NCI-H2196 treated with DMSO at 0.1 percent for 48 hours (cell line): Measurements from ENCODE around the gene BUD23.
"Not testable (repeated sequence)": the region's sequence is repeated elsewhere in the genome, so short reads cannot be mapped to it uniquely, and the experiment has no call there.

Source experiments
- DNase-seq: peaks from one replicate; lab custom pipeline; 2025; ENCODE audit not compliant: unreplicated experiment; lab: John Stamatoyannopoulos, UW

BUD23 gene

DNA sequence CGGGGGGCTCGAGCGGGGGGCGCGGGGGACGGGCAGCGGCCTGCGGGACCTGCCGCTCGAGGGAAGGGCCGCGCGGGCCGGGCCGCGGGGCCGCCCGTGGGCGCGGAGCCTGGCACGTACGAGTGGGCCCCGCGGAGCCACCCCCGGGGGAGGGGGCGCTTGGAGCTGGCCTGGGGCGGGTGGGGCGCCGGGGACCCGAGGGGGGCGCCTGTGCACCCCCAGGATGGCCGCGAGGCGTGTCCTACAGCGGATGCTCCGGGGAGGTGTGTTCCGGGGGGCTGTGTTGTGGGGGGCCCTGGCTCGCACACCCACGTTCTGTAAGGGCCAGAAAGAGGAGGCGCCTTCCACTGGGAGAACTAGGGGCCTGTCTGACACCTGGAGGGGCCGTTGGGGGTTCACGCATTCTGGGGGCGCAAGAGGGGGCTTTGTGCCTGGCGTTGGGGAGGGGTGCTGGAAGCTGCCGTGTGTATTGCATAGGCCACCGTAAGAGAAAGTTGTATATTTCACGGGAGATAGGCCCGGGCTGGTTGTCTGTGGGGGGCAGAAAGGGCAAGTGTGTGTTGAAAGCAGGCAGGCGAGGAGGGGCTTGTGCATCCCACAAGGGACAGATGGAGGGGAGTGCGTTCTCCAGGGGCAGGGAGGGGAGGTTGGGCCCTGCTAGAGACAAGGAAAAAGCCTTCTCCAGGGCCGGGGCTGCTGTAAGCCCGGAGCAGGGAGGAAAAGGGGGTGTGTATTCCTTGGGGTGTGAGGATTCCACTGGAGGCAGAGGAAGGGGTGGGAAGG is 15.1 kb upstream of the BUD23 start:
- DNase-seq: no peak

DNA sequence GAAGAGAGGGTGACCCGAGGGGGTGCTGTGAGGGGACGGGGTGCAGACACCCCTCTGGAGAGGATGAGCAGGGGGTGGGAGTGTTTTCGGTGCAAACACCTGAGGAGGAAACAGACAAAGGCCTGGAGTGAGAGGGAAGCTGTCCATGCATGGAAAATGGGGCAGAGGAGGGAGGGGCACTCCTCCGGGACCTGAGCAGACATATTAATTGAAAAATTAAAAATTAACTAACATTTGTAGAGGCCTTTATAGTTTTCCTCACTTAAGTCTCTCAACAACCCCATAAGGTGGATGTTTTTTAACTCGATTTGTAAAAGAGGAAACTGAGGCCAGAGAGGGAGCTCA is 14.5 kb upstream of the BUD23 start:
- DNase-seq: no peak

DNA sequence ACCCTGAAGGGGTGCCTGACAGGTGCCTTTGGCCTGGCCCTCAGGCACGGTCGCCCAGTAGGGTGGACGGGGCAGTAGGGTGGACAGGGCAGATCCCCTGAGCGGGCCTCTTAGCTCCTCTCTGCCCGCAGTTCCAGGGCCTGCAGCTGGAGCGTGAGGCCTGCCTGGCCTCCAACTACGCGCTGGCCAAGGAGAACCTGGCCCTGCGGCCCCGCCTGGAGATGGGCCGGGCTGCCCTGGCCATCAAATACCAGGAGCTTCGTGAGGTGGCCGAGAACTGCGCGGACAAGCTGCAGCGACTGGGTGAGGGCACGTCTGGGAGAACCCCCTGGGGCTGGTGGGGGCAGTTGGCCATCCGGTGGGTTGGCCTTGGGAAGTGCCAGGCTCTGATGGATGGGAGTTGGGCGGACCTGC is 14.1 kb upstream of the BUD23 start:
- no peak for DNase-seq

DNA sequence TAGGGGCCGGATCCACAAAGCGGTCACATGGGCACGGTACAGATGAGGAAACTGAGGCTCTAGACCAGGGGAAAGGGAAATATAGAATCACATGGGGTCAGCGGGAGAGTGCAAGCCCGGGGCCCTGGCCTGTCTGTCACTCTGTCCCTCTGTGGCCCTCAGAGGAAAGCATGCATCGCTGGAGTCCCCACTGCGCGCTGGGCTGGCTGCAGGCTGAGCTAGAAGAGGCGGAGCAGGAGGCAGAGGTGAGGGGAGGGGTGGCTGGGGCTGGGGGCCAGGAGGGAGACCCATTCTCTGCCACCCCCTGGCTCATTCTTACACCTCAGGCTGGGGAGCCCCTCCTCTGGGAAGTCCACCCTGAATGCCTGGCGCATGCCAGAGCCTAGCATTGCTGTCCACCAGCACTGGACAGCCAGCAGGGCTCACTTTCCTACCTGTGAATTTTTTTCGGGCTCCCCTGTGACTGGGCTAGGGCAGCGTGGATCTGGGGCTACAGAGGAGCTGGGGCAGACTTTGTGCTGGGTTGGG is 13.5 kb upstream of the BUD23 start:
- no peak for DNase-seq

DNA sequence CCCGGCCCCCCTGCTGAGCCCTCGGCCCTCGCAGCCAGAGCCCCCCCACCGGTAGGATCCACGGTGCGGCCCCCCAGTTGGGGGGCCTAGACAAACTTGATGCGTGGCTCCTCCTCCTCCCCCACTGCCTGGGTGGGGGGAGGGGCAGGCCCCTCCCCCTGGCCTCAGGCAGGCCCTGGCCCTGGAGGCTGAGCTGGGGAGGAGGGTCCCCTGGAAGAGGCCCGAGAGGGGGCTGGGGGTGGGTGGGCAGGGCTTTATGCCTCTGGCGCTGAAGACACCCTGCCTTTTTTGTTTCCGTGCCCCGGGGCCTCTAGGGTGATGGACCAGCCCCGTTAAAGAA is 12.1 kb upstream of the BUD23 start:
- no peak for DNase-seq

DNA sequence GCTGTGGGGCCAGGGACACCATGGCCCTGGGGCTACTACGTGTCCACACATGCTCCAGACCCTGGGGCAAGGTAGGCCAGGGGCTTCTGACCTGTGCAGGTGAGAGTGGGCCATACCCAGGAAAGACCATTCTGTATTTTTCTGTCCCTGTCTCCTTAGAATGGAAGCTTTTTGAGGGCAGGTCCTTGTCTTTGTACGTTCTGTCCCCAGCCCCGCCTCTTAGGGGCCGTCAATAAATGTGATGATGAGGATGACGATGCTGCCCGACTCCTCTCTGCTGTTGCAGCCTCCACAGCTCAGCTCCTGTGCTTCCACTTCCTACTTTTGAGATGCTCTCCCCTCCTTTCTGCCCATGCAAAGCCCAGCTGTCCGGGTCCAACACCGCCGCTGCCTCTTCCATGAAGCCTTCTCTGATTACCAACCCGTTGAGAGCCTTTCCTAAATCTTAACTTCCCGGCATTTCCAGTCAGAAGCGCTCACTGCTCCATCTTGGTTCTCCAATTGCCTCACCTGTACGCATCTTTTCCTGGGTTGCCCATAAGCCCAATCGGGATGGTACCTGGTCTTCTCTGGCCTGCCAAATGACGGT is 11.4 kb upstream of the BUD23 start:
- no peak for DNase-seq

DNA sequence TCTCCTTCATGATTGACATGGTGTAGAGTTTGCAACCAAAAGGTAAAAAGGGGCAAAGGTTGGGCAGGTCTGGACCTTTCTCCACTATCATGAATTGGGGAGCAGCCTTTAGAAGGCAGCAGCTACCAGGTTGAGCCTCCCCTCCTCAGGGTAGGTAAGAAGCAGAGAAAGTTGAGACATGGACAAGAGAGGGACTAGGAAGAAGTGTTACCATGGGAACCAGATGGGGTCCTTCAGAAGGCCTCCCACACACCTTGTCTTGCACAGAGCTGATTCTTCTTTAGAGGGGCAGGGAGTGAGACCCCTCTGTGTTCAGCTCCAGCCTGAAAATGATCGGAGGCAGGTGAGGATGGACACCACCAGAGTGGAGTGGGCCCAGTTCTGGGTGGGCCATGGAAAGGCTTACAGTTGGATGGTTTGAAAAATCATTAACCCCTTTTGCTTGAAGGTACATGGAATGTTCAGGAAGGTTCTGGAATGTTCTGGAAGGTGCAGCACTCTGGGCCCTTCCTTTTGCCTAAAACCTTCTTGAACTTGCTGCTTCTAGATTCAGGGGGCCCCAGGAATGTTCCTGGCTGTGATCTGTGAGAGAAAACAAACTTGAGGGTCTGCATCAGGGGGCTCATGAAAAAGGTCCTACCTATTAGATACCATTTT is 8.8 kb upstream of the BUD23 start:
- DNase-seq: no peak

DNA sequence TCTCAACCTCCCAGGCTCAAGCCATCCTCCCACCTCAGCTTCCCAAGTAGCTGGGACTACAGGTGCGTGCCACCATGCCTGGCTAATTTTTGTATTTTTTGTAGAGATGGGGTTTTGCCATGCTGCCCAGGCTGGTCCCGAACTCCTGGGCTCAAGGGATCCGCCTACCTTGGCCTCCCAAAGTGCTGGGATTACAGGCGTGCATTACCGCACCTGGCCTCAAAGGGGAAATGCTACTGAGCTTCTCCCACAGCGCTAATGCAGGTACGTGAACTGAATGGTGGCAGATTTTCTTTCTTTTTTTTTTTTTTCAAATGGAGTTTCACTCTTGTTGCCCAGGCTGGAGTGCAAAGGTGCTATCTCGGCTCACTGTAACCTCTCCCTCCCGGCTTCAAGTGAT is 7.3 kb upstream of the BUD23 start:
- not testable (repeated sequence) for DNase-seq

DNA sequence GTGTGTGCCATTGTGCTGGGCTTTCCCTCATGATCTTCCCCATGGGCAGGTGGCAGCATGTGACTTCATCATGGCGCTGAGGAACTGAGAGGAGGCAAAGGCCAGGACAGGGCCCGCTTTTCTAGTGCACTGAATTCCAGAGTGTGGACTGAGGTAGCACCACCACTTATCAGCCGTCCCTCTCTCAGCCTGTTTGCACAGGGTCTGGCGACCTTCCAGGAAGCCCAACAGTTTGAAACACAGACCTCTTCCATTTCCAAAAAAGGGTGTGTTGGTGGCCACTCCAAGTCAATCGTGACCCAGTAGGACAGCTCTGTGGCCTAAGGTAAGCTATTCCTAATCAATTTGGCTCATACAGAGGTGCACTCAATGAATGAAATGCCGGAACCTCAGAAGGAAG is 4.5 kb upstream of the BUD23 start:
- no peak for DNase-seq

DNA sequence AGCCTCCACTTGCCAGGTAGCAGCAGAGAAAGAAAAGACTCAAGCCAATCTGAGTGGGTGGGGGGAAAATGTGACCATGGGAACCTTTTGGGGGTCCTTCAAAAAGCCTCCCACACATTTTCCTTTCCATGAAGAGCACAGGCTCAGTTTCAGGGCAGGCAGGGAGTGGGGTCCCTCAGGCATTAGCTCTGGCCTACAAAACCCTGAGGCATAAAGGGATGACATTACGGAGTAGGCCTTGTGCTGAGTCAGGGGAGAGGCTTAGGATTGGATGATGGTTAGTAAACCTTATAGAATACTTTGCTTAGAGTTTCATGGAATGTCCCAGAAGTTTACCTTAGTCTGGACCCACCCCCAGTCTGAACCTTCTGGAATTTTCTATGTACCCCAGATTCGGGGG is 3.7 kb upstream of the BUD23 start:
- no peak for DNase-seq

DNA sequence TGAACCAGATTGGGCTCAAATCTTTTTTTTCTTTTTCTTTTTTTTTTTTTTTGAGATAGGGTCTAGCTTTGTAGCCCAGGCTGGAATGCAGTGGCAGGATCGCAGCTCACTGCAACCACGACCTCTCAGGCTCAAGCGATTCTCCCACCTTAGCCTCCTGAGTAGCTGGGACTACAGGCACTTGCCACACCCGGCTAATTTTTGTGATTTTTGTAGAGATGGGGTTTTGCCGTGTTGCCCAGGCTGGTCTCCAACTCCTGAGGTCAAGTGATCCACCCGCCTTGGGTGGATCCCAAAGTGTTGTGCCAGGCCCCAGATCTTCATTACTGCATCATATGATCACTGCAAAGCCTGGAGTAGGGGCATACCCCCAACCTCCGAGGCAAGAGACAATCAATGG is 2.9 kb upstream of the BUD23 start:
- no peak for DNase-seq

DNA sequence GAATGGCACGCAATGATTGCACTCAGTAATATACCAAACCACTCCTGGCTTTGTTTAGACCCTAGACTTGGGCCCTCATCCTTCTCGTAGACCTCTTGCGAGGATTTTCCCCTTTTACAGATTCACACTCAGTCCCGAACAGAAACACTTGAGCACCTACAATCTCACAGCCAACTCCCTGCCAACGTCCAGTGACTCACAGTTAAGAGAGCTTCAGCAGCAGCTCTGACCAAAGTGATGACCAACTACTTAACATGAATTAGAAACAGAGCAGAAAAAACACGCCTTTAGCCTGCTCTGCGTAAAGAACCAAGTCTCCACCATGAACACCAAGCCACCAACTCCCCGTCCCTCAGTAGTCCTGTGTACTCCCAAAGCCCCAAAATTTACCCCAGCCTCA is 2.4 kb upstream of the BUD23 start:
- no peak for DNase-seq

DNA sequence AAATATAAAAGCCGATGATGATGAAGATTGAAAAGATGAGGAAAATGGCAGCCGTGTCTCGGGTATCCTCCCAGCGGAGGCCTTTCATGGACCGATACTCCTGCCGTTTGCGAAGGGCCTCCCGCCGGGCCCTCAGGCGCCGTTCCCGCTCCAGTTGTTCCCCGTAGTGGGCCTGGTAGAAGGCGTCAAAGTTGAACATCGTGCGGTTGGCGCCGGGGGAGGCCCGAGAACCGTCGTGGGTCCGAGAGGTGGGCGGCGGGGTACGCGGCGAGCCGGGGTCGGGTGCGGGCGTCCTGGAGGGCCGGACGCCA is 697 bp upstream of the BUD23 start:
- DNase-seq: no peak

DNA sequence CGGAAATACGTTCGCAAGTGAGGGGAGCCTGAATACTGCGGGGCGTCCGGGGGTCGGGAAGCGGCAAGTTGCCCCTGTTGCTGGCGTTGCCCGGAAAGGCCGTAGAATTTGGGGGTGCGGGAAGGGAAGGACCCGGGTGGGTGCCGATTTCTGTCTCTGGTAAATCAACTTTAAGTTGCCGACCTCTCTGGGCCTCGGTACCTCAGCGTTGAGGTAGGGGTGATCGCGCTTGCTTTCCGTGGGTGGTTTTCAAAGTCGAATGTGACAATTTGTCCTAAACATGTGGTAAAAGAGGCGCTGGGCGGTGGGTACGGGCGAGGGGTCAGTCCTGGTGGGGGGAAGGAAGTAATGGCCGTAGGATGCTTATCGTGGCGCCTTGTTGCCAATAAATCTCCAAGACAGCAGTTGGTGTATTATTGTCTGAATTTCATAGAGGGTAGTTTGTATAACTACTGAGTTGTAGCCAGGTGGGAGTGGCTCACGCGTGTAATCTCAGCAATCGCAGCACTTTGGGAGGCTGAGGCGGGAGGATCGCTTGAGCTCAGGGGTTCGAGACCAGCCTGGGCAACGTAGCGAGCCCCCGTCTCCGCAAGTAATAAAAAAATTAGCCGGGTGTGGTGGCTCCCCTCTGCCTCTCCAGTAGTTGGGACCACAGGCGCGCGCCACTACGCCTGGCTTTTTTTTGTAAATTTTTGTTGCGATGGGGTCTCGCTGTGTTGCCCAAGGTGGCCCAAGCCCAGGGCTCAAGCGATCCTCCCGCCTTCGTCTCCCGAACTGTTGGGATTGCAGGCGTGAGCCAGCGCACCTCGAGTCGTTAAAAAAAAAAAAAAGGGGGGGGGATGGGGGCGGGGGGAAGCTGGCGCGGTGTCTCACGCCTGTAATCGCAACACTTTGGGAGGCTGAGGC is 644 bp downstream of the BUD23 start:
- DNase-seq: no peak

DNA sequence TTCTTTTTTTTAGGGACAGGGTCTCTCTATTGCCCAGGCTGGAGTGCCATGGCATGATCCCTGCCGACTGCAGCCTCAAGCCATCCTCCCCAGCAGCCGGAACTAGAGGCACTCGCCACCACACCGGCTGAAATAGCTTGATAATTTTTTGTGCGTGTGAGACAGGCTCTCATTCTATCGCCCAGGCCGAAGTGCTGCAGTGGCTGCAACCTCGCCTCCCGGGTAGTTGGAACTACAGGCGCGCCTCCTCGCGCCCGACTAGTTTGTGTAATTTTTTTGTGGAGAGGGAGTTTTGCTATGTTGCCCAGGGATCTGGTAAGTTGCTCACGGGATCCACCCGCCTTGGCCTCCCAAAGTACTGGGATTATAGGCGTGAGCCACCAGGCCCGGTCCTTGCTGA is 1.9 kb downstream of the BUD23 start:
- DNase-seq: no peak

DNA sequence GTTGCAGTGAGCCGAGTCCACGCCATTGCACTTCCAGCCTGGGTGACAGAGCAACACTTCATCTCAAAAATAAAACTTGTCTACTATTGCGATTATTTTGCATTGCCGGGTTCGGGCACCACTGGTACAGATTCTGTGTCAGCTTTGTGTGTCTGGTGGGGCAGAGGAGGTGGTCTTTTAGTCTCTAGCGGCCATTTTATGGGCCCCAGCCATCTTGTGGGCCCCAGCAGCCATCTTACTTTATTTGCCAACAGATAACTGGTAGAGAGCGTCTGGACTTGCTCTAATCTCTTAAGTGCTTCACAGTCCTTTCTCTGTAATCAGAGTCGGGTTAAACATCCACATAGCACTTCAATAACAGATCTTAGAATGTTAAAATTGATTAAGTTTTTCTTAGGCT is 4.9 kb downstream of the BUD23 start:
- DNase-seq: no peak

DNA sequence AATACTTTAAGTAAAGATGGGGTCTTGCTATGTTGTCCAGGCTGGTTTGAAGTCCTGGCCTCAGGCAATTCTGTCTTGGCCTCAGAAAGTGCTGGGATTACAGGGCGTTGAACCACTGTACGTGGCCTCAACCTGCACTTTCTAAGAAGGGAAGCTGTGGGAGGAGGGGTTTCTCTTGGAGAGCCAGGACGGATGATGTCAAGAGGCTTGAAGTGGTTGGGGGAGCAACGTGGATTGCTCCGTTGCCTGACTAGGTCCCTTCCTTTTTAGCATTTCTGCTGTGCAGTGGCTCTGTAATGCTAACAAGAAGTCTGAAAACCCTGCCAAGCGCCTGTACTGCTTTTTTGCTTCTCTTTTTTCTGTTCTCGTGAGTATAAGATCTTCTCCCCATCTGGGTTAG is 7.2 kb downstream of the BUD23 start:
- no peak for DNase-seq

DNA sequence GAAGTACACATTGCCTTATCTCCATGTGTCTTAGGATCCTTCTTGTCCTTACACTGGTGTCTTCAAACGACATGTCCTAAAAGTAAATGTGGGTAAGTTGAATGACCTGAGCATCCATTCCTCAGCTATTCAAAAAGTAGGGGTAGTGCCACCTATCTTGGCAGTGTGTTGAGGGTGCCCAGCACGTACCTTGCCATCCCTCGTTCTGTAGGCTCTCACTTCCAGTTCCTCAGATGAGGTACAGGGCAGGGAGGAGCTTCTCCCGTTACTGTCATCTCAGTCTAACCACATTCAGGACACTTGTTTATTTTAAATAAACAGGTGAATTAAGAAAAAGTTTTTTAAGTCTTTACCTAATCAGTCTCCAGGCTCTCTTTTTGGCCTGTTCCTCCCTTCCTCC is 13.0 kb downstream of the BUD23 start:
- no peak for DNase-seq

DNA sequence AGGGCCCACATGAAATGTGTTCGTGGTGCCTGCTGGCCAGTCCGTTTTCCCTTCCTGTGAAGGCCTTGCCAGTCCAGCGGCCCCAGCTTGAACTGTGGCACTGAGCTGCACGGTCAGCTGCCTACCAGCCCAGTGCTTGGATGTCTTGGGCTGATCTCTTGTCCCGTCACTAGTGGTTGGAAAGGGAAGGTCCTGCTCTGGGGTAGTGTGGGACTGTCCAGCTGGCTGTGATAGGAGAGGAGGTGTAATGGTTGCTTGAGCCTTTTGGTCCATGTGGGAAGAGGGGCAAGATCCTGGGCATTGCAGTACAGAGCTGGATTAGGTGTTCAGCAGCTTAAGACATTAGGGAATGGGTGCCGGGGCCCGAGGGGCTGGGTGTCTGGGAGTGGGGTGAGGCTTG is 15.0 kb downstream of the BUD23 start:
- no peak for DNase-seq

DNA sequence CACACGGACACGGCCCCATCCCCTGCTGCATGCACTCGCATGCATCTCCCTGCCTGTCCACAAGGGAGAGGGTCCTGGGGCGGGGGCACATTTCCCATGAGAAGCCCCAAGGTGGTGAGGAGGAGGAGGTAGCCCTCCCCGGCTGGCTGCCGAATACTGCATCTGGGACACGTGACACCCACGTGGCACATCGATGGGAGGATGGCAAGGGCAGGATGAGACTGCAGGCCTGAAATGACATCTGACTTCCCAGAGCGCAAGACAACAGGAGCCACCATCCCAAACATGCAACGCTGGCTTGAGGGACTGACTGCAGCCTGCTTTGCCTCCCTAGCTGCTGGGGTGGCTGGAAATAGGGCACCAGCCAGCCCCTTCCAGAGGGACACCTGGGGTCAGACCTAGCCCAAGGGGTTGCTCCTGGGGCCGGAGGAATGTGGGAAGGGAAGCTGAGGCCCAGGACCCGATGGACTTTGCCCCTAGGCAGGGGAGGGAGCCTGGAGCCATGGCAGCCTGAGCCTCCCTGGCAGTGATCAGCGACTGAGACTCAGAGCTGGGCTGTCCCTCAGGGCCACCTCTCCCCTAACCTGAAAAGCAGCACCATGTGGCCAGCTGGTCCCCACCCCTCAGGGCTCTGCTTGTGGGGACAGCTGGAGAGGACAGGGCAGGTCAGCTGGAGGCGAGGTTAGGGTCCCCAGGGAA is 16.1 kb downstream of the BUD23 start:
- DNase-seq: no peak

DNA sequence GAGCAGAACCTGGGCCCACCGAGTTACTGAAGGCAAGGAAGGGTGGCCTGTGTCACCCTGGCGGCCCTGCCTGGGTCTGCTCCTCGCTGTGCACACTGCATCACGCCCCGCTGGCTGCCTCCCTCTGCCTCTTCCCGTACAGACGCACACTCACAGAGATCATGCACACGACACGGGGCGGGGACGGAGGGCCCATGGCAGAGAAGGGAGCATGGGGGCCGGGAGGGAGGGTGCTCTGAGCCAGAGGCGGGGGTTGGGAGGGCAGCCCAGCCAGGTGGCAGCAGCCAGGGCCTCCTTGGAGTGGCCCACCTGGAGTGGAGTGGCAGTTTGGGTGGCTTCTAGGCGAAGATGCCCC is 16.6 kb downstream of the BUD23 start:
- DNase-seq: no peak
